Urothelium cell line (cell line): ENCODE data around the gene TCF20.

Source experiments
- DNase-seq: peaks from one replicate; pipeline ENCODE4 v3.0.0; 2011; ENCODE audit warnings: low spot score, mixed read lengths
- FAIRE-seq: peaks from 2 replicates; lab custom pipeline; 2011; peaks lifted over from hg19 to GRCh38; lab: Jason Lieb, UNC

Gene TCF20

GRCh38 chr22:42282252-42282942 is 11.9 kb upstream of the TCF20 start:
- DNase-seq (no peak), FAIRE-seq (no peak)

GRCh38 chr22:42281706-42282251 is 11.3 kb upstream of the TCF20 start:
- DNase-seq (no peak), FAIRE-seq (no peak)

- DNase-seq (no peak), FAIRE-seq (no peak)
These were observed 10.8 kb upstream of the TCF20 start for GRCh38 chr22:42281284-42281683.

- FAIRE-seq (no peak), DNase-seq (no peak)
These were observed 10.4 kb upstream of the TCF20 start for GRCh38 chr22:42280836-42281235.

GRCh38 chr22:42280140-42280539 is 9.7 kb upstream of the TCF20 start:
- FAIRE-seq (no peak), DNase-seq (no peak)

- FAIRE-seq (no peak), DNase-seq (no peak)
These were observed 9.1 kb upstream of the TCF20 start for GRCh38 chr22:42279425-42280020.

- FAIRE-seq, result no peak
- DNase-seq, result no peak
These were observed 7.7 kb upstream of the TCF20 start for GRCh38 chr22:42277988-42278776.

GRCh38 chr22:42277232-42277753 is 6.8 kb upstream of the TCF20 start:
- FAIRE-seq (no peak), DNase-seq (no peak)

- DNase-seq, result no peak
- no peak for FAIRE-seq
These were observed 5.5 kb upstream of the TCF20 start for GRCh38 chr22:42275970-42276369.

- no peak for DNase-seq
- FAIRE-seq, result no peak
These were observed 4.7 kb upstream of the TCF20 start for GRCh38 chr22:42275176-42275575.

- DNase-seq, result no peak
- FAIRE-seq, result no peak
These were observed 3.5 kb upstream of the TCF20 start for GRCh38 chr22:42273855-42274451.

GRCh38 chr22:42272431-42272999 is 2.1 kb upstream of the TCF20 start:
- DNase-seq (no peak), FAIRE-seq (no peak)

- no peak for DNase-seq
- no peak for FAIRE-seq
These were observed 1.5 kb upstream of the TCF20 start for GRCh38 chr22:42271906-42272305.

GRCh38 chr22:42271191-42271813 is 849 bp upstream of the TCF20 start:
- DNase-seq (no peak), FAIRE-seq (no peak)

GRCh38 chr22:42270176-42270509 is 310 bp downstream of the TCF20 start:
- FAIRE-seq (no peak), DNase-seq (peak; percentile 83)

- peak; percentile 88 for DNase-seq
- FAIRE-seq, result no peak
These were observed 849 bp downstream of the TCF20 start for GRCh38 chr22:42269432-42270175.

- no peak for FAIRE-seq
- DNase-seq, result no peak
These were observed 1.5 kb downstream of the TCF20 start for GRCh38 chr22:42268852-42269410.

GRCh38 chr22:42265321-42265720 is 5.1 kb downstream of the TCF20 start:
- no peak for DNase-seq
- FAIRE-seq, result no peak

- FAIRE-seq (no peak), DNase-seq (no peak)
These were observed 6.5 kb downstream of the TCF20 start for GRCh38 chr22:42263944-42264343.
